HS-5 (cell line): Measurements from ENCODE around the gene C1QTNF1.
"Not testable (repeated sequence)": the region's sequence is repeated elsewhere in the genome, so short reads cannot be mapped to it uniquely, and the experiment has no call there.

Source experiments
- DNase-seq: peaks from one replicate; pipeline ENCODE4 v3.0.0-alpha.2; 2012; ENCODE audit warnings: low read depth

The C1QTNF1 gene

GRCh38 chr17:79055197-79055596 lies 31.2 kb downstream of the C1QTNF1 start:
- no peak for DNase-seq

- no peak for DNase-seq
Measured at GRCh38 chr17:79057737-79058385, 33.9 kb downstream of the C1QTNF1 start.

GRCh38 chr17:79062691-79063090 lies 38.7 kb downstream of the C1QTNF1 start:
- no peak for DNase-seq

GRCh38 chr17:79064026-79064425 lies 40.1 kb downstream of the C1QTNF1 start:
- DNase-seq: no peak

- DNase-seq: no peak
Measured at GRCh38 chr17:79065105-79065670, 41.2 kb downstream of the C1QTNF1 start.

GRCh38 chr17:79066963-79067362 lies 43.0 kb downstream of the C1QTNF1 start:
- DNase-seq: no peak

- no peak for DNase-seq
Measured at GRCh38 chr17:79070266-79070880, 46.4 kb downstream of the C1QTNF1 start.

- DNase-seq: no peak
Measured at GRCh38 chr17:79071161-79071740, 47.3 kb downstream of the C1QTNF1 start.

- DNase-seq: no peak
Measured at GRCh38 chr17:79072544-79072943, 48.6 kb downstream of the C1QTNF1 start.

- DNase-seq: no peak
Measured at GRCh38 chr17:79073016-79073705, 49.2 kb downstream of the C1QTNF1 start.

- DNase-seq: no peak
Measured at GRCh38 chr17:79073706-79074088, 49.7 kb downstream of the C1QTNF1 start.

- DNase-seq: not testable (repeated sequence)
Measured at GRCh38 chr17:79074121-79074648, 50.2 kb downstream of the C1QTNF1 start.

- DNase-seq: peak; percentile 39
Measured at GRCh38 chr17:79074649-79075445, 50.9 kb downstream of the C1QTNF1 start, which contains the start of gene ENGASE. Gene ENGASE (plus strand): TSS chr17:79074824. CDS start chr17:79074945, 121 bp downstream.

GRCh38 chr17:79075446-79075750 lies 51.4 kb downstream of the C1QTNF1 start:
- DNase-seq: no peak

- no peak for DNase-seq
Measured at GRCh38 chr17:79075861-79076406, 52.0 kb downstream of the C1QTNF1 start.

- DNase-seq: no peak
Measured at GRCh38 chr17:79077587-79077986, 53.6 kb downstream of the C1QTNF1 start.

- no peak for DNase-seq
Measured at GRCh38 chr17:79078476-79079190, 54.7 kb downstream of the C1QTNF1 start.

- DNase-seq: no peak
Measured at GRCh38 chr17:79079421-79080200, 55.6 kb downstream of the C1QTNF1 start.

- no peak for DNase-seq
Measured at GRCh38 chr17:79080349-79080748, 56.4 kb downstream of the C1QTNF1 start.

- DNase-seq: no peak
Measured at GRCh38 chr17:79080761-79081290, 56.9 kb downstream of the C1QTNF1 start.
